C4-2B (cell line): Measurements from ENCODE around the gene TFF1.

Source experiments
- H3K27ac ChIP-seq: fragments of 450-650 bp; 2 replicates; pipeline ENCODE4 v1.5.1; 2017
- ZFX ChIP-seq: fragments of 450-650 bp; IDR thresholded peaks from 2 replicates; pipeline ENCODE4 v1.6.1; 2017
- TF ChIP-seq, protein P1 (sequence below): fragments of 450-650 bp; conservative IDR thresholded peaks from 2 replicates; pipeline ENCODE4 v1.5.1; 2017; ENCODE audit warnings: mild to moderate bottlenecking

TFF1 gene

DNA sequence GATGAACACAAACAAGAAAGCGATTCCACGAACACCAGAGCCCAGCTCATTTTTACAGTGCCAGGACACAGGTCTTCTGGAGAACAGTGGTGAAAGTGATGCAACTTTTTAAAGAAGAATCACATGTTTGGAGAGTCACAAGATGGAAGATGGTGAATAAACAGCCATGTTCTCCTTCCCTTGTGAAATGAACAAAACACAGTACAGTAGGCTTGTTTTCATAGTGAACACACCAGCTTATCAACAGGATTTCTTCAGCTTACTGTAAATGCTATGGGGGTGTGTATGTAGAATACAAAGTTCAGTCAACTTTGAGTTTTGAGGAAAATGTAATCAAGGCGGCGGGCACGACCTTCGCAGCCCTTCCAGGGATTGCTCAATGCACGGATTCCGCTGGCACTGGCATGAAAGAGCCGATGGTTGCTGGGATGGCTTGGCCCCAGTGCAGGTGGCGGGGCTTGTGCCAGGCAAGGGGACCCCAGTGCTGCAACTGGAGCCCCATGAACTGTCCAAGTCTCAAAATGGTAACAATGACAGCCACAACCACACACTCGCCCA lies 19.8 kb upstream of the TFF1 start:
- H3K27ac ChIP-seq: no peak overlapping the region
- TF ChIP-seq, protein P1, sequence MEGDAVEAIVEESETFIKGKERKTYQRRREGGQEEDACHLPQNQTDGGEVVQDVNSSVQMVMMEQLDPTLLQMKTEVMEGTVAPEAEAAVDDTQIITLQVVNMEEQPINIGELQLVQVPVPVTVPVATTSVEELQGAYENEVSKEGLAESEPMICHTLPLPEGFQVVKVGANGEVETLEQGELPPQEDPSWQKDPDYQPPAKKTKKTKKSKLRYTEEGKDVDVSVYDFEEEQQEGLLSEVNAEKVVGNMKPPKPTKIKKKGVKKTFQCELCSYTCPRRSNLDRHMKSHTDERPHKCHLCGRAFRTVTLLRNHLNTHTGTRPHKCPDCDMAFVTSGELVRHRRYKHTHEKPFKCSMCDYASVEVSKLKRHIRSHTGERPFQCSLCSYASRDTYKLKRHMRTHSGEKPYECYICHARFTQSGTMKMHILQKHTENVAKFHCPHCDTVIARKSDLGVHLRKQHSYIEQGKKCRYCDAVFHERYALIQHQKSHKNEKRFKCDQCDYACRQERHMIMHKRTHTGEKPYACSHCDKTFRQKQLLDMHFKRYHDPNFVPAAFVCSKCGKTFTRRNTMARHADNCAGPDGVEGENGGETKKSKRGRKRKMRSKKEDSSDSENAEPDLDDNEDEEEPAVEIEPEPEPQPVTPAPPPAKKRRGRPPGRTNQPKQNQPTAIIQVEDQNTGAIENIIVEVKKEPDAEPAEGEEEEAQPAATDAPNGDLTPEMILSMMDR: no peak
- TF ChIP-seq ZFX: no peak

DNA sequence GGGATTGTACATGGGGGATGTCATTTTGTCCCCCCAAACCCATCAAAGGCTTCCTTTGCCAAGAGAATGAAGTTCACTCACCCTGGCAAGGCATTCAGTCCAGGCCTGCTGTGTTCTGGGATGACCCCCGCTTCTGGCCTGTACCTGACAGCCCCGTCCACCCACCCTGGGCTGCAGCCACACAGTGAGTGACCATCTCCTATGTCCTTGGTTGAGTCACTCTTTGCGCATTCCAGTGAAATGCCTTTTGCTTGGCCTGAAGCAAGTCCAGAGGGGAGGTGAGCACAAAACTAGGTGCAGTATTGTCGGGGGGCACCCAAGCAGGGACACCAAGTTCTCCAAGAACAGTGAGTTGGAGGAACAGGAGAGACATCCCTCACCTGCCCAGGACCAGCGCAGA lies 19.3 kb upstream of the TFF1 start:
- no peak overlapping the region for H3K27ac ChIP-seq
- no peak for TF ChIP-seq ZFX
- TF ChIP-seq, protein P1: no peak

DNA sequence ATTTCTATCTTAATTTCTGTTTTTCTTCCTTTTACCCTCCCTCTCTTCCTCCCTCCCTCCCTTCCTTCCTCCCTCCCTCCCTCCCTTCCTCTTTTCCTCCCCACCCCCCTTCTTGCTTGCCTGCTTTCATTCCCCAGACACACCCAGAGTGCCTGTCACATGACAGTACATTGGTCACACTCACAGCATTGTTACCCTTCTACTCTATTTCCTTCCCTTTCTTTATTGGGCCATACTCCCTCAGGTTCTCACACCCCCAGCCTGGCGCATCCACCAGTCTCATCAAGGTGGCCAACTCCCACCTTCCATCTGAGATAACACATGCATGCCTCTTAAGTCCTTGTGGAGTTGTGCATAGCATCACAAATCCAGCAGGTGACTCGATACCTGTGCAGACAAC lies 18.7 kb upstream of the TFF1 start:
- no peak overlapping the region for H3K27ac ChIP-seq
- TF ChIP-seq ZFX: no peak
- TF ChIP-seq, protein P1: no peak

DNA sequence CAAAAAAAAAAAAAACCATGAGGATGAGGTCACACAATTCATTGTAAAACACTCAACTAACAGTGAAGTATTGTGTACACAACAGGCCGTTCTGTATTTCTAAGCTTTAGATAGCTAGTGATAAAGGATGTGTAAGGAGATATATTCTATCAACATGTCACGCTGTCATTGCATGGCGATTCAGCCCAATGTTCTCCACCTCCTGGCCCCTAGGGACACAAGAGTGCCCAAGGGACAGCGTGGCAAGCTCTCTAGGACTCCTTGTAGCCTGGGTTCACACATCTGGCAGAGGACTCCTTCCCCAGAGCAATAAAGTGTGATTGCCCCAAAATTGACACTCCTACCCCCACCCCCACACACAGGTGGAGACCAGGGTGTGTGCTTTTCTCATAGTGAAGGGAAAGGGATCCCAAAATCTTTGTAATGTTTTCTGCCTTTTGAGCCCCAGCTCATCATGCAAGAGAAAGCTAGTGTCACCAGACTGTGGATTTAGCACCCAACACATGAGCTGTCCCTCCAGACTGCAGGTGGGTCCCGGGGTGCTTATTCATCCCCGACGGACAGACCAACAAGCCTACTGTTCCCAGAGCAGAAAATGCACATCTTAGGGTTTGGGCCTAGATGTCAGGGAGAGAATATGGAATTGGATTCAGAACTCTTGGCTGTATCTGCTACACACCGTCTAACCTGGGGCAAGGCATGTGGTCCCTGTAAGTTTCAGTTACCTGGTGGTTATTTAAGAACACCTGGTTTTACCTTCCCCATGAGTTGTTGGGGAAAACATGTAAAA lies 18.0 kb upstream of the TFF1 start:
- no peak overlapping the region for H3K27ac ChIP-seq
- no peak for TF ChIP-seq ZFX
- TF ChIP-seq, protein P1: no peak; the same call in 1 of the 2 replicates

DNA sequence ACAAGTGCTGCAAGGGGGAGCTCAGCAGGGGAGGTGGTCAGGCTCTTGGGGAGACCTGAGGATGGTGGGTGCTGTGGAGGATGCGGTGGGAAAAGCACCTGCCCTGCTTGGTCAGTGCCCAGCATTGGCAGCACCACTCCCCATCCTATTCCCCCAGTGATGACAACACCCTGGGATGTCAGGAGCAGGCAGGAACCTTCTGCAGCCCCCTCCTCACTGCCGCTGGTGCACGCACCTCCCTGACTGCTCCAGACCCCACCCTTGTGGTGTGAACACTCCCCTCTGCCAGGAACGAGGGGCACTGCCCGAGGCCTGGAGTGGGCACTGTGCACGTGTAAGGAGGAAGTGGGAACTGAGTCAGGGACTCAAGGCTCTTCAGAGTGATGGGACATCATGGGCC lies 17.0 kb upstream of the TFF1 start:
- H3K27ac ChIP-seq: no peak overlapping the region
- TF ChIP-seq ZFX: no peak
- TF ChIP-seq, protein P1: no peak

DNA sequence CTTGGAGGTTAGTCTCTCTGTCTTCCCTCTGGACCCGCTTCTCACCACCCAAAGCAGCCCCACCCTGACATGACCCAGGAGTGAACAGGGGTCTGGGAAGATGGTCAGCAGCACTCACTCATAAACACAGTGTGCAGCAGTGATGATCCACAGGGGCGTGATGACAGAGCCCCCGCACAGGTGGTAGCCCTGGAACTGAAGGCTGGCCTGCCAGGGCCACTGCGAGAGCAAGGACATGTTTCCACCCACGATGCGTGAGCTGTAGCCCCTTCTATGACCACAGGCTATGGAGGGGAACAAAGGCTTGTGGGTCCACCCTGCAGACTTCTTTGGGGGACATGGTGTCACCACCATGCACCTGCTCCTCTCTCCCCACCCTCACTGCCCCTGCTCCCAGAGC lies 16.6 kb upstream of the TFF1 start:
- TF ChIP-seq, protein P1: no peak
- TF ChIP-seq ZFX: no peak
- no peak overlapping the region for H3K27ac ChIP-seq

DNA sequence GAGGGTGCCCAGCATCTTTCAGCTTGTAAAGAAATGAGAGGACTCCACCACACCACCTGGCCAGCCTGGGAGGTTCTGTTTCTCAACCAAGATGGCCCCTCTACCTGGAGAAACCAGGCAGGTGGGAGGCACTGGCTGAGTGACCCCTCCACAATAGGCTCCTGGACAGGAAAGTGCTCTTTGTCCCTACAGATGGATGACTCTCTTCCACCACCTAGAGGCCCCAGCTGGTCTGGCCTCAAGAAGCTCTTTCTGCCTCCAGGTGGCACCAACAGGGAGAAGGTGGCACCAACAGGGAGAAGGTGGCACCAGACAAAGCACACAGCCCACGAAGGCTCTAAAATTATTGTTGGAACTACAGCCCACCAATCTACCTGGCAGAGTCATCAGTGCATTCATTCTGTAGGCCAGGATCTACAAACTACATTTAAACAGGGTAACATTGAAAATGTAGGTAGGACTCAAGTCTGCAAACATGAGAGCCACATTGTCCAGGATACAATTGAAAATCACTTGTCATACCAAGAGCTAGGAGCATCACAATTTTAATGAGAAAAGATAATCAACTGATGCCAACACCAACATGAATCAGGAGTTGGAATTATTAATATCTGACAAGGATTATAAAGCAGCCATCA lies 15.1 kb upstream of the TFF1 start:
- TF ChIP-seq, protein P1: peak; percentile 94
- TF ChIP-seq ZFX: no peak
- H3K27ac ChIP-seq: no peak overlapping the region
